Measurements from ENCODE around the gene TIAM2. TPM values are rescaled to one million over a fixed set of nuclear protein-coding genes. Genes with fewer than 3 reads are reported as not detected.
"Not testable (repeated sequence)": the region's sequence is repeated elsewhere in the genome, so short reads cannot be mapped to it uniquely, and the experiment has no call there.

TIAM2 gene
- total RNA-seq, 1 donor from 2014 or later = 11.9 TPM

GRCh38 chr6:155080881-155081845 is 86.0 kb downstream of the TIAM2 start:
- intact Hi-C loops (cut with micrococcal nuclease) = no loop called here
- DNase-seq (no peak), ATAC-seq (no peak)

- intact Hi-C loops (cut with micrococcal nuclease) = no loop called here
- ATAC-seq (no peak), DNase-seq (no peak)
Measured at GRCh38 chr6:155084431-155085123, 89.5 kb downstream of the TIAM2 start.

GRCh38 chr6:155085582-155086257 is 90.6 kb downstream of the TIAM2 start:
- no peak for DNase-seq
- intact Hi-C loops (cut with micrococcal nuclease) = no loop called here
- ATAC-seq = no peak

- DNase-seq (no peak), ATAC-seq (no peak)
- intact Hi-C loops (cut with micrococcal nuclease) = no loop called here
Measured at GRCh38 chr6:155088856-155089255, 93.7 kb downstream of the TIAM2 start.

DNA sequence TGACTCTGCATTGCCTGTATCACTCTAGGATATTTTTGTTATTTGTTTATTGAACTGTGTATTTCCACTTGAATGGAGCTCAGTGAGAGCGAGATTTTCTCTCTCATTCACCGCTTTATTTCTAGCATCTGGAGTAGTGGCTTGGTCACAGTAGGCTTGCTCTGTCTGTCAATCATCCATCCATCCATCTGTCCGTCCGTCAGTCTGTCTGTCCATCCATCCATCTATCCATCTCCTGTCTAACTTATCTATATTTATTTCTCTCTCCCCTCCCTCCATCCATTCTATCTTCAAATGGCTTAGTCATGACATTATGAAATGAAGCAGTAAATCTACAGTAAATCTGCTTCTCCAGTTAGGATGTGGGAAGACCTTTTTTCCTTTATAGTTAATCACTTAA is 94.6 kb downstream of the TIAM2 start:
- intact Hi-C loops (cut with micrococcal nuclease) = no loop called here
- DNase-seq (no peak), ATAC-seq (no peak)

DNA sequence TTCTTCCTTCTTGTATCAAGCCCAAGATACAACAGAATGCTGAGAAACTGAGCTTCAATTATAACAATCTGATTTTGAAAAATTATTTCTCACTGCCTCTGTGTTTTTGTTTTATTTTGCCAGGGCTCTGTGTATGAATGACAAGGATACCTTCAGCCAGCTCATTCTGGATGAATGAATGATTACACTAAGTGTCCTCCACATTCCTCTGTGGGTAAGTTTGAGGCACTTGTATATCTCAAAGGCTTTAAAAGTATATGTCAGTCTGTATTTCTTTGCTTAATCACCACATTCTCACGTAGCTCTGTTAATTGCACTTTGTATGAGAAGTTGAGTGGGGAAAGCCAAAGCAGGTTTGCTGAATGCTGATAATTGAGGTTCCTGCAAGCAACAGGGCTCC is 95.1 kb downstream of the TIAM2 start:
- intact Hi-C loops (cut with micrococcal nuclease) = no loop called here
- no peak for DNase-seq
- no peak for ATAC-seq

DNA sequence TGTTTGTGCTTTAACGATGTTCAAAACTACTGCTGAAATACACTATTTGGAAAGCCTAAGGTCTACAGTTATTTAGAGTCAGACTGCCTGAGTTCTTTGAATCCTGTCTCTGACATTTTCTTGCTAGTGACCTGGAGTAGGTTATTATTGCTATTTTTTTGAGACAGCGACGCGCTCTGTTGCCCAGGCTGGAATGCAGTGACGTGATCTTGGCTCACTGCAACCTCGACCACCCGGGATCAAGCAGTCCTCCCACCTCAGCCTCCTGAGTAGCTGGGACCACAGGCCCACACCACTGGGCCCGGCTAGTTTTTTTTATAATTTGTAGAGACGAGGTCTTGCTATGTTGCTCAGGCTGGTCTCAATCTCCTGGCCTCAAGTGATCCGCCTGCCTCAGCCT is 96.6 kb downstream of the TIAM2 start:
- intact Hi-C loops (cut with micrococcal nuclease) = no loop called here
- no peak for ATAC-seq
- no peak for DNase-seq

GRCh38 chr6:155093430-155093829 is 98.3 kb downstream of the TIAM2 start:
- ATAC-seq = no peak
- intact Hi-C loops (cut with micrococcal nuclease) = no loop called here
- no peak for DNase-seq

- ATAC-seq (peak; percentile 87), DNase-seq (peak; percentile 81)
- intact Hi-C loops (cut with micrococcal nuclease) = no loop called here
Measured at GRCh38 chr6:155100087-155100486, 105.0 kb downstream of the TIAM2 start.

GRCh38 chr6:155100591-155100990 is 105.5 kb downstream of the TIAM2 start:
- intact Hi-C loops (cut with micrococcal nuclease) = no loop called here
- DNase-seq (no peak), ATAC-seq (no peak)

GRCh38 chr6:155103083-155103645 is 108.0 kb downstream of the TIAM2 start:
- ATAC-seq; DNase-seq; intact Hi-C loops (cut with micrococcal nuclease): not testable (repeated sequence)

GRCh38 chr6:155103816-155104366 is 108.8 kb downstream of the TIAM2 start:
- intact Hi-C loops (cut with micrococcal nuclease) = no loop called here
- ATAC-seq = no peak
- no peak for DNase-seq

GRCh38 chr6:155106456-155107115 is 111.5 kb downstream of the TIAM2 start:
- peak; percentile 93 for ATAC-seq
- DNase-seq = no peak
- intact Hi-C loops (cut with micrococcal nuclease) = no loop called here

DNA sequence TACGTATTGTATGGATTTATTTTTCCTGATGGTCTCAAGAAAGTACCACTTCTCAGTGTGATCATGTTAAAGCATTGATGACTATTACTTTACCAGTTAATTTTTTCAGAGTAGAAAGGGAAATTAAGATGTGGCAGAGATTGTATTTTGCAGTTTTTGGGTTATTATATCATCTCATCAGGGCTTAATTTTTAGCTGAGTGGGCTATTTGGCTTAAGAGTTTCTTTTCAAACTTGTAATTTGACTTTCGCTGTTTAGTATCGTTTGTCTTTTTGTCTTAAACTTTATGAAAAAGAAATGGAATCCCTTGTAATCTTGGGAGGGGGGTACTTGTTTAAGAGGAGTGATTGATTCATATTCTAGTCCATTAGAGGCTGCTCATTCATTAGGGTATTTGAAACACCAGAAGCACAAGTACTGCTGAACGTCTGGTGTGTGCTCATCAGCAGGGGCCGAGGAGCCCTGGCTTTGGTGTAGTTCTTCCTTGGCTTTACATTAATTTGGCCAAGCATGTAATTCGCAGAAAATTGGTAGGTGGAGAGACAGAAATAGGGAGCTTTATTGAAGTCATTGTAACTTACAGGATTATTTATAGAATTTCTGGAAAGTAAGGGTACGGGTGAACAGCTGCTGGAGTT is 112.4 kb downstream of the TIAM2 start:
- peak; percentile 54 for ATAC-seq
- intact Hi-C loops (cut with micrococcal nuclease) = no loop called here
- no peak for DNase-seq

- peak; percentile 29 for ATAC-seq
- intact Hi-C loops (cut with micrococcal nuclease) = no loop called here
- no peak for DNase-seq
Measured at GRCh38 chr6:155108070-155108820, 113.1 kb downstream of the TIAM2 start.

- intact Hi-C loops (cut with micrococcal nuclease) = no loop called here
- DNase-seq (no peak), ATAC-seq (no peak)
Measured at GRCh38 chr6:155110721-155111120, 115.6 kb downstream of the TIAM2 start.

DNA sequence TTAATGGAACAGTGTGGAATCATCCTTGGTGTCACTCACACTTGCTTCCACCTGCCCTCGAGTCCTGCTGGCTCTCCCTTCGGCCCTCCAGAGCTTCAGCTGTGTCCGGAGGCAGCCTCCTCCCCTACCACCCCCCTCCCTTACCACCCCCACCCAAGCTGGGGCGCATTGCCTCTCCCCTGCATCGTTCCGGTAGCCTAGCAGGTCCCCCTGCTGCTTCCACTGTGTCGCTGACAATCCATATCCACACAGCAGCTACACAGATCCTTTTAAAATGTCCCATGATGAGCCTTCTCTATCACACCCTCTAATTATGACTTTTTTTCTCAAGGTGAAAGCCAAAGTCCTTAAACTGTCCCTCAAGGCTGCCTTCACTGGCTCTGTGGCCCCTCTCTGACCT is 117.6 kb downstream of the TIAM2 start:
- DNase-seq = no peak
- intact Hi-C loops (cut with micrococcal nuclease) = no loop called here
- no peak for ATAC-seq

Data from left ventricle myocardium superior (tissue), 1 donor.